Lower leg skin (tissue), 4 donors: Measurements from ENCODE around the gene SPTBN4. TPM values are rescaled to one million over a fixed set of nuclear protein-coding genes. Genes with fewer than 3 reads are reported as not detected.

ENCODE experiments used
- DNase-seq, 2 donors: peaks; one replicate each; pipeline ENCODE4 v3.0.0-alpha.2; 2019; ENCODE audit warnings: low spot score in 2 of 2
- H3K4me3 ChIP-seq: fragments of 200-600 bp; sonication (generic); 2 replicates; pipeline ENCODE4 v1.5.1; 2017; ENCODE audit warnings: mild to moderate bottlenecking, low read depth; ENCODE audit not compliant: poor library complexity, severe bottlenecking
- CTCF ChIP-seq, 3 donors: fragments of 450-650 bp; IDR thresholded peaks; one replicate each; pipeline ENCODE4 v1.5.1; 2016; ENCODE audit warnings: antibody characterized with exemption in 3 of 3, mild to moderate bottlenecking in 3 of 3, moderate library complexity in 2 of 3
- POLR2A ChIP-seq, 2 donors: fragments of 450-650 bp; IDR thresholded peaks; one replicate each; pipeline ENCODE4 v1.6.1; 2016 to 2017; ENCODE audit warnings: antibody characterized with exemption in 2 of 2, mild to moderate bottlenecking in 1 of 2, moderate library complexity in 1 of 2
- WGBS, 2 donors: methylation state at CpG; one replicate each; pipeline ENCODE4 v1.1.5; 2018; 5-methylcytosine and 5-hydroxymethylcytosine counted together
- intact Hi-C: fragments of 100-400 bp; cut with DNase I; formaldehyde crosslinking; loops from one replicate; pipeline ENCODE4 v1.15.0; 2023; ENCODE audit warnings: low total_unique reads
- total RNA-seq, 4 donors: library from RNA; depleted of rRNA; stranded (reverse); fragments of >200 nt; gene quantifications; one replicate each; pipeline ENCODE4 v1.1.0, GENCODE V29; 2016

SPTBN4 gene
- total RNA-seq, 4 donors from 2014 or later = 0.25 to 2.2 (median 1.6) TPM

GRCh38 chr19:40617961-40618360, 151.2 kb downstream of the SPTBN4 start:
- intact Hi-C loops = no loop called here
- TF ChIP-seq CTCF (IDR thresholded peaks at IDR 0.05) = no peak
- TF ChIP-seq POLR2A (IDR thresholded peaks at IDR 0.05) = no peak
- DNase-seq = no peak
- H3K4me3 ChIP-seq = no peak overlapping the region
- 58 to 77% methylated on average over 4 of the region's 4 CpGs for WGBS, 2 donors

- no peak for DNase-seq
- WGBS, 2 donors = 76 to 80% methylated on average over 11 of the region's 11 CpGs
- intact Hi-C loops = no loop called here
- TF ChIP-seq CTCF (IDR thresholded peaks at IDR 0.05) (no peak), POLR2A (IDR thresholded peaks at IDR 0.05) (no peak)
- H3K4me3 ChIP-seq = no peak overlapping the region
These were observed 152.7 kb downstream of the SPTBN4 start for GRCh38 chr19:40619333-40620160.

- intact Hi-C loops = no loop called here
- TF ChIP-seq CTCF (IDR thresholded peaks at IDR 0.05) (no peak), POLR2A (IDR thresholded peaks at IDR 0.05) (no peak)
- no peak overlapping the region for H3K4me3 ChIP-seq
- no peak for DNase-seq
- WGBS, 2 donors = 93 to 97% methylated on average over 8 of the region's 8 CpGs
These were observed 153.3 kb downstream of the SPTBN4 start for GRCh38 chr19:40620161-40620485.

- TF ChIP-seq CTCF (IDR thresholded peaks at IDR 0.05) (no peak), POLR2A (IDR thresholded peaks at IDR 0.05) (no peak)
- H3K4me3 ChIP-seq = no peak overlapping the region
- intact Hi-C loops = no loop called here
- no peak for DNase-seq
- 75 to 92% methylated on average over 2 of the region's 2 CpGs for WGBS, 2 donors
These were observed 154.5 kb downstream of the SPTBN4 start for GRCh38 chr19:40621283-40621682.

- WGBS, 2 donors = 94% methylated on average over 21 to 24 of the region's 24 CpGs
- H3K4me3 ChIP-seq = no peak overlapping the region
- TF ChIP-seq POLR2A (IDR thresholded peaks at IDR 0.05) = no peak
- no peak for TF ChIP-seq CTCF (IDR thresholded peaks at IDR 0.05)
- intact Hi-C loops = no loop called here
- peak in 1 of 2 donors; percentile 83 for DNase-seq
These were observed 155.4 kb downstream of the SPTBN4 start for GRCh38 chr19:40621966-40622772.
